HAP-1 (cell line): Measurements from ENCODE around the gene PHF21A.
A peak's percentile ranks its signal among the peaks of the same experiment; 100 is the strongest.

Source experiments
- DNase-seq, 2 experiments: peaks; one replicate each; pipeline ENCODE4 v3.0.0-alpha.2; 2016 to 2020; ENCODE audit warnings: low spot score in 2 of 2
- H3K27me3 ChIP-seq: fragments of 250-450 bp; sonication (Bioruptor Pico); 2 replicates; pipeline ENCODE4 v1.5.1; 2020; ENCODE audit warnings: low read depth, mild to moderate bottlenecking, moderate library complexity
- H3K36me3 ChIP-seq: fragments of 250-450 bp; sonication (Bioruptor Pico); replicated peaks from 2 replicates; pipeline ENCODE4 v1.5.1; 2020; ENCODE audit warnings: mild to moderate bottlenecking
- H3K4me1 ChIP-seq: fragments of 250-450 bp; sonication (Bioruptor Pico); 2 replicates; pipeline ENCODE4 v1.5.1; 2020; ENCODE audit warnings: mild to moderate bottlenecking
- H3K4me3 ChIP-seq: fragments of 250-450 bp; sonication (Bioruptor Pico); 2 replicates; pipeline ENCODE4 v1.5.1; 2020; ENCODE audit warnings: mild to moderate bottlenecking, moderate library complexity
- H3K9me3 ChIP-seq: fragments of 250-450 bp; sonication (Bioruptor Pico); 2 replicates; pipeline ENCODE4 v1.5.1; 2020; ENCODE audit warnings: mild to moderate bottlenecking, moderate library complexity
- in situ Hi-C: fragments of 300-500 bp; cut with MboI; formaldehyde crosslinking; loops from 3 replicates; pipeline ENCODE4 v1.14.3; 2020; ENCODE audit warnings: low sequenced_read_pairs, inconsistent platforms, mixed read lengths

PHF21A gene

DNA sequence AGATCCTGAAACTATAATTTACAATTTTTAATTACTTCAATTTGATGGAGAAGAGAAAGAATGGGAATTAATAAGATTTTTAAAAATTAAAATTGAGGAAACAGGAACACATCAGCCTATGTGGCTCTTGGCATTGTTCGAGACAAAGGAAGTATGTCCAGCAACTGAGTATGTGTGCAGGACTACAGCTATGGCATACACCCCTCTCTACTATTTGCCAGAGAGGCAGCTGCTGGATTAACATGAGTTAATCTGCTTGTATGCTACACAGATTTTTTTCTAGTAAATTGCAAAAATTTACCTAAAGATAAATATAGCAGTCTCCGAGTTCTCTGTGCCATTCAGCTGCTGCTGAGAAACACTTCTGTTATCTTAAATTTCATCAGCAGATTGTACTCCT lies 70.6 kb downstream of the PHF21A start:
- in situ Hi-C loops: no loop called here
- H3K4me3 ChIP-seq: no peak overlapping the region
- H3K4me1 ChIP-seq: peaks cover 24% of the 10 kb centered on the region
- H3K9me3 ChIP-seq: no peaks in the 10 kb centered on the region
- H3K36me3 ChIP-seq: no peaks in the 10 kb centered on the region
- no peaks in the 10 kb centered on the region for H3K27me3 ChIP-seq
- DNase-seq: no peak

DNA sequence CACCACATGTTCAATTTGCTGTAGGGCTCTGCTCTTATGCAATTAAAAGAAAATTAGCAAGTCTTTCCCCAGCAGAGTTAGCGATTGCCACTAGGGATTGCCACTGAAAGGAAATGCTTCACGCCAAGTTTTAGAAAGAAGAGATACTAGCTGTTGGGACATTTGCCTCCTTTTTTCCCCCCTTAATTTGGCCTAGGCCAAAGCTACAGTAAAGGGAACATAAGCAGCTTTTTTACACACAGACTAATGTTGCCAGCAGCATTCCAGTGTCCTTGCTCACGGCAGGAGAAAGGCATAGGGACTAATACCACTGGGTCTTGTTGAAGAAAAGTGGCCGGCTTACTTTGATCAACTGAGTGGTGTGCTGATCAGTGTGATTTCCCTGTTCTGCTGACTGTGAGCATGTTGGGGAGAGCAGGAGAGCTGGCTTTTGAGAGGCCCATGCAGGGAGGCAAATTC lies 71.2 kb downstream of the PHF21A start:
- no peak for DNase-seq
- in situ Hi-C loops: no loop called here
- H3K36me3 ChIP-seq: no peaks in the 10 kb centered on the region
- no peaks in the 10 kb centered on the region for H3K27me3 ChIP-seq
- H3K4me1 ChIP-seq: peaks cover 18% of the 10 kb centered on the region
- H3K9me3 ChIP-seq: no peaks in the 10 kb centered on the region
- H3K4me3 ChIP-seq: no peak overlapping the region

DNA sequence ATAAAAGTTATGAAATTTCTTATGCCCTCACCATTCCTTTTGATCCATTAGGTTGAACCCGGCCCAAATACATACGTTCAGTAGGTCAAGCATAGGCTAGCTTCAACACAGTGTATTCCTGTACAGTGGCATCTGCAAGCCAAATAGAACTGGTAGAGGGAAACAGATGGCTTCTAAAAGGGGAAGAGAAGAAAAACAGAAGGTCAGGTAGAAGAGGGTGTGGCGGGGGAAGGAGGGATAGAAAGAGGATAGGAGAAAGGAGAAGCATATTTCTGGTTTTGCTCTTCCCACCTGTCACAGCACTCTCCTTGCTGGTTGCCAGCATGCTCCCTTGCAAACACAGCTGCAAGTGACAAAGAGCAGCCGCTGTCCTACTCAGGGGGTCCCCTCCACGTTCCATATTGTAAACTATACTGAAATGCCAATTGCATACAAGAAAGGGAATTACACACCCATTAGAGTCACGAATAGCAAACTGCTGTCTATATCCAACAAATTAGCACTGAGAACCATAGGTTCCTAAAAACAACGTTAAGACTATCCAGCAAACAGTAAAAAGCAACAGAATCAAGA lies 71.8 kb downstream of the PHF21A start:
- H3K4me1 ChIP-seq: peaks cover 18% of the 10 kb centered on the region
- no peak for DNase-seq
- in situ Hi-C loops: no loop called here
- no peaks in the 10 kb centered on the region for H3K36me3 ChIP-seq
- no peaks in the 10 kb centered on the region for H3K9me3 ChIP-seq
- H3K27me3 ChIP-seq: no peaks in the 10 kb centered on the region
- no peak overlapping the region for H3K4me3 ChIP-seq

DNA sequence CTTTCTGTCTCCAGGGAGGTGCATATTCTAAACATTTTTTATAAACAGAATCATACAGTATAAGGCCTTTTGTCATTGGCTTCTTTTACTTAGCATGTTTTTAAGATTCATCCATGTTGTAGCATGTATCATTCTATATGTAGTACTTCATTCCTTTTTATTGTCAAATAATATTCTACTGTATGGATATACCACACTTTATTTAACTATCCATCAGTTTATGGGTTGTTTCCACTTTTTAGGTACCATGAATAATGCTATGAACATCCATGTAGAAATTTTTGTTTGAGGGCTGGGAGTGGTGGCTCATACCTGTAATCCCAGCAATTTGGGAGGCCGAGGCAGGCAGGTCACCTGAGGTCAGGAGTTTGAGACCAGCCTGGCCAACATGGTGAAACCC lies 73.1 kb downstream of the PHF21A start:
- Histone ChIP-seq H3K9me3 (no peaks in the 10 kb centered on the region), H3K27me3 (no peaks in the 10 kb centered on the region), H3K4me1 (peaks cover 18% of the 10 kb centered on the region), H3K36me3 (no peaks in the 10 kb centered on the region), H3K4me3 (no peak overlapping the region)
- in situ Hi-C loops: no loop called here
- no peak for DNase-seq

DNA sequence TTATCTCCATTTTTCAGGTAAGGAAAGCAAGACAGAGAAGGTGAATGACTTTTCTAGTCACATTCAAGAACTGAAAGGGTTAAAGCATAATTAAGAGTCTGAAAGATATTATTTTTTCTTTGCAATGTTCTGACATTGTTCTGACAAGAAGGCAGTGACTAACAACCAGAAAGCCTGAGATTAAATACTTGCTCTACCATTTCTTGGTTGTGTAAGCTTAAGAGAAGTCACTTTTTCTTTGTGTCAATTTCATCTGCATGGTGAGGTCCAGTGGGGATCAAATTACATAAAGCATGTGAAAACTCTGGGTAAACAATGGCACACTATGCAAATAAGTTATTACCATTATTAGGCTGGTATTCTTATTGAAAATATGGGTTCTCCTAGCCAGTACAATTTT lies 73.7 kb downstream of the PHF21A start:
- no peak overlapping the region for H3K4me3 ChIP-seq
- H3K36me3 ChIP-seq: no peaks in the 10 kb centered on the region
- peak in 1 of 2 experiments; percentile 52 for DNase-seq
- peaks cover 18% of the 10 kb centered on the region for H3K4me1 ChIP-seq
- H3K27me3 ChIP-seq: no peaks in the 10 kb centered on the region
- no peaks in the 10 kb centered on the region for H3K9me3 ChIP-seq
- in situ Hi-C loops: no loop called here

DNA sequence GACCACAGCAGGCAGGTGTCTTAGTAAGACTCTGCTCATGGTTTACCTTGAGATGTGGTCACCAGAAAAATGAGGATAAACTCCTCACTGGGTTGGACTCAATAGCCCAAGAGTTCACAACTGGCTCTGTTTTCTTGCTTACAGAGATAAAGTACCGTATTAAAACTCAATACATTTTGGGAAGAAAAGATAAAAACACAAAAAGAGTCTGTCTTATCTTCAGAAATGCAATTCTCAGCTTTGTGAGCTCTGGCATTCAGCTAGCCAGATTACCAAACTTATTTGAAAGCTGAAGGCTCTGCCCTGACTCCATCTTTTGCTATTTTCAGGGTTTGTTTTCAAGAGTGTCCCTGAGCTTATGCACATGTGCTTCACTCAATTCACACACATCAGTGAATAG lies 75.4 kb downstream of the PHF21A start:
- in situ Hi-C loops: no loop called here
- no peaks in the 10 kb centered on the region for H3K27me3 ChIP-seq
- H3K9me3 ChIP-seq: no peaks in the 10 kb centered on the region
- DNase-seq: no peak
- no peak overlapping the region for H3K4me3 ChIP-seq
- no peaks in the 10 kb centered on the region for H3K36me3 ChIP-seq
- peaks cover 12% of the 10 kb centered on the region for H3K4me1 ChIP-seq

DNA sequence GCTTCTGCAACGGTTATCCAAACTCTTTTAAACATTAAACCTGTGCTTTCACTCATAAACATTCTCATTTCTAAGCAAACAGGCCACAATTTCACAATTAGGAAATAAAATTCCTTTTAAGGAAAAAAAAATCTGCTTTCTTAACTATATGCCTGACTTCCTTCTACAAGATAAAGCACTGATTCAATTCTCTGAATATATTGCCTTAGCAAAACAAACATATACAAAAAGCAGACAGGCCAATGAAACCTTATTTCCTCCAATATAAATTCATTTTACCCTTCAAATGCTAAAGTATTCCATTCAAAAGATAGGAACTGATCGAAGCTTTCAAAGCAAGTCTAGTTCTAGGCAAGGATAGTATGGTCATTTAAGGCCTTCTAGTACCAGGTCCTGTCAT lies 76.7 kb downstream of the PHF21A start:
- H3K4me3 ChIP-seq: no peak overlapping the region
- in situ Hi-C loops: no loop called here
- H3K27me3 ChIP-seq: no peaks in the 10 kb centered on the region
- H3K4me1 ChIP-seq: peaks cover 10% of the 10 kb centered on the region
- H3K9me3 ChIP-seq: no peaks in the 10 kb centered on the region
- H3K36me3 ChIP-seq: no peaks in the 10 kb centered on the region
- DNase-seq: no peak

DNA sequence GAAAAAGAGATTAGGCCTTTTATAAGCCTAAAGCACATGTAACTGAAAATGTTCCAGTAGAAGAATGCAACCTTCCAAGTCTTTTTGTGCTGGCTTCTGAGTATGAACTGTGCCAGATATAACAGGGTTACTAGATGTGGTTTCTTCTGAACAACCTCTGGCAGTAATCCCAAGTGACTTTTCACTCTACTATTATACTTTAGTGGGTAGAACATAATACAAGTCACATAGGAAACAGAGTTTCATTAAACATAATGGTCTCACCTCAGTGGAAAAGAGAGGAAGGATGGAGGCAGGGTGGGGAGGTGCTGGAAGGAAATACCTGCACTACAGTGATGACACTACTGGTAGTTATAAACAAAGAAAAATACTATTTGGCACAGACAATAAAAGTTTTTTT lies 81.3 kb downstream of the PHF21A start:
- H3K27me3 ChIP-seq: no peaks in the 10 kb centered on the region

DNA sequence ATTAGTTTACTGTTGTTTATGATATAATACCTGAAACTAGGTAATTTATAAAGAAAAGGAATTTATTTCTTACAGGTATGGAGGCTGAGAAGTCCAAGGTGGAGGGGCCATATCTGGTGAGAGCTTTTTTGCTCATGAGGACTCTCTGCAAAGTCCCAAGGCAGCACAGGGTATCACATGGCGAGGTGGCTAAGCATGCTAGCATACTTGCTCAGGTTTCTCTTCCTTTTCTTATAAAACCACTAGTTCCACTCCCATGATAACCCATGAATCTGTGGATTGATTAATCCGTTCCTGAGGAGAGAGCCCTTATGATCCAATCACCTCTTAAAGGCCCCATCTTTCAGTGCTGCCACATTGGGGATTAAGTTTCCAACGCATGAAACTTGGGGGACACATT lies 82.7 kb downstream of the PHF21A start:
- Histone ChIP-seq H3K36me3 (no peaks in the 10 kb centered on the region), H3K9me3 (no peaks in the 10 kb centered on the region), H3K27me3 (no peaks in the 10 kb centered on the region), H3K4me1 (no peaks in the 10 kb centered on the region), H3K4me3 (no peak overlapping the region)
- in situ Hi-C loops: no loop called here
- DNase-seq: no peak

More for the DNA sequence above, 81.3 kb downstream of the PHF21A start:
- H3K36me3 ChIP-seq: no peaks in the 10 kb centered on the region
- H3K9me3 ChIP-seq: no peaks in the 10 kb centered on the region
- DNase-seq: no peak
- H3K4me3 ChIP-seq: no peak overlapping the region
- H3K4me1 ChIP-seq: no peaks in the 10 kb centered on the region
- in situ Hi-C loops: no loop called here

DNA sequence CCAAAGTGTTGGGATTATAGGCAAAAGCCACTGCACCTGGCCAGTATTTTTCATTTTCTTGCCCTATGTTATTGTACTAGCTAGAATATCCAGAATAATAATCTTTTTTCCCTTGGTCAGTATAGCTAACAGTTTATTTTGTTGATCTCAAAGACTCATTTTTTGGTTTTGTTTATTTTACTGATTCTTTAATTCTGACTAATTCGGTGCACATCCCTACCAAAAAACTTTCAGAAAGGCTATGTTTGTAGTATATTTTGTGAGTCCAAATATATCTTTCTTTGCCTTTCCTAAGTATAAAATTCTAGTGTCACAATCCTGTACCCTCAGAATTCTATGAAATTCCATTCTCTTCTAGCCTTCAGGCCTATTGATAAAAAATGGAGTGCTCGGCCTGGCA lies 84.3 kb downstream of the PHF21A start:
- in situ Hi-C loops: no loop called here
- H3K27me3 ChIP-seq: no peaks in the 10 kb centered on the region

DNA sequence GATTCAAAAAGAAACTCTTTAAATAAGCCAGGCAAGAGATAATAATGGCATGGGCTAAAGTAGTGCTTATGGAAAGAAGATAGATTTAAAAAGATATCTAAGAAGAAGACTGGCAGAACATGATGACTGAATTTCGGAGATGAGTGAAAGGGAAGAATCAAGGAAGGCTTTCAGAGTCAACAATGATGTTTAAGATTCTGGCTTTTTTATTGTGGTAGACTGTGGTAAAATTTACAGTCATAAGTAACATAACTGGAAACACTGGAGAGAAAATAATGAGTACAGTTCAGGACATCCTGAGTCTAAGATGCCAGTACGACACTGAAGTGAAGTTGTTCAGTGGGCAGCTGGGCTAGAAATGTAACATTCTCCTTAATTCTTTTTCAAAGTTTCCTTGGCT lies 85.2 kb downstream of the PHF21A start:
- no peaks in the 10 kb centered on the region for H3K27me3 ChIP-seq
- no peaks in the 10 kb centered on the region for H3K36me3 ChIP-seq
- in situ Hi-C loops: no loop called here
- peaks cover 10% of the 10 kb centered on the region for H3K4me1 ChIP-seq
- DNase-seq: no peak
- no peak overlapping the region for H3K4me3 ChIP-seq
- H3K9me3 ChIP-seq: no peaks in the 10 kb centered on the region

More for the DNA sequence above, 84.3 kb downstream of the PHF21A start:
- no peaks in the 10 kb centered on the region for H3K36me3 ChIP-seq
- H3K9me3 ChIP-seq: no peaks in the 10 kb centered on the region
- H3K4me3 ChIP-seq: no peak overlapping the region
- no peak for DNase-seq
- H3K4me1 ChIP-seq: no peaks in the 10 kb centered on the region

DNA sequence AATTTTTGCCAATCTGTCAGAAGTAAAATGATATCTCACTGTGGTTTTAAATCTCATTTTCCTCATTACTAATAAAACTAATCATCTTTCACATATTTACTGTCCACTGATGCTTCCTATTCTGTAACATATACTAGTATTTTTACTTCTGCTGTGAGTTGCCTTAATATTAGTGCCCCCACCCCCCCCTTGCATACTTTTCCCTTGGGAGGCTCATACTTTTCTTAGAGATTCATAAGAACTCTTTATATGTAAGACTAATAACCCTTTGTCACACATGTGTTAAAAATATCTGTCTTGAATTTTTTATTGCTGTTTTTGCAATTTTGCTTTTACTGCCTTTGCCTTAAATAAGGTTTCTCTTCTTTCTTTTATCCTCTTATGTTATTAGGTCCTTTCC lies 87.2 kb downstream of the PHF21A start:
- Histone ChIP-seq H3K4me3 (no peak overlapping the region), H3K27me3 (no peaks in the 10 kb centered on the region), H3K36me3 (no peaks in the 10 kb centered on the region), H3K9me3 (no peaks in the 10 kb centered on the region), H3K4me1 (peaks cover 10% of the 10 kb centered on the region)
- in situ Hi-C loops: no loop called here
- DNase-seq: no peak

DNA sequence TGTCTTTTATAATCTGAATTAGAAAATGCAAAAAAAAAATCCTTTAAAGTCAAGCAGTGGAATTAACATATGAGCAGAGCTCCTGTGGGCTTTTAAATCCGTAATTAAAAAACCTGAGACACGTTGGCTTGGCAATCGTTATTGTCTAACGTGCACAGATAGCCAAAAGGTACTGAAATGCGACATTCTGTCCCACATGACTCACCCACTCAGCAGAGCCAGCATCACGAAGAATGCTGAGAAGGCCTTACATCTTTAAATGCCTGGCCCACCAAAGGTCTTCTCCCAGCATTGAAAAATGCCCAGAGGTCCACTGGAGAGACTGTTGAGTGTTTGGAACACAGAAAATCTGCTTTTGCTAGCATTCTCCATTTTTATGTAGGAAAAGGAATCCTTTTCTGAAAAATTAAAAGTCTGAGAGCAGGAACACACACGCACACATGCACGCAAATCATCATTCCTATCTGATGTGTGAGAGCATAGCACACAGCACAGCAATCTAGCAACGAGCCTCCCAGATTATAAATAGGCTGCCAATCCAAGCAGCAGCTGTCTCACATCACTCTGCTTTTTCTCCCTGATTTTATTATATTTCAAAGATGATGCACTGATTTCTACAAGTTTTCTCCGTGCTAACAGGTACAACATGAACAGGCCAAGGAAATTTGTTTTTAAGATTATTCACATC lies 94.5 kb downstream of the PHF21A start:
- no peaks in the 10 kb centered on the region for H3K27me3 ChIP-seq
- no peak overlapping the region for H3K4me3 ChIP-seq
- peaks cover 22% of the 10 kb centered on the region for H3K4me1 ChIP-seq
- DNase-seq: peak; percentile 39 to 48
- H3K9me3 ChIP-seq: no peaks in the 10 kb centered on the region
- in situ Hi-C loops: no loop called here
- H3K36me3 ChIP-seq: no peaks in the 10 kb centered on the region

DNA sequence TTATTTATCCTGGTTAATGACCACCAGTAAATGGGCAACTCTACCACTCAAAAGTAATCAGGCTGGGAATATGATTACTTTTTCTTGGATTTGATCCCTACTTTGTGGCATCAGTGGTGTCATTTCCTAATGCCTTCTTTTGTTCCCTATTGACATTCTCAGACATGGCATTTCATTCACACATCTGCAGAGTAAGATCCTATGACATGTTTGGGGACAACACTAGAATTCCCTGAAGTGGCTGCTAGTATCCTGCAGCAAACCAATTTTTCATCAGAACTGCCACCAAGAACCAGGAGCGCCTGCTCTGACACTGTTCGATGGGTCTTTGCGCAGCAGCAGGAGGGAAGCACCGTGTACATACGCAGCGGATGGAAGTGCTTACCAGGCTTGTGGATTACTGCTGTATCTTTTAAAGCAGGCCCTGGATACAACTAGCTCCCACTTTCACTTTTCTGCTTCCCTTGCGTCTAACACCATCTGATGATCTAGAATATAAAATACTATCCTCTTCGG lies 101.1 kb downstream of the PHF21A start:
- no peaks in the 10 kb centered on the region for H3K9me3 ChIP-seq
- no peaks in the 10 kb centered on the region for H3K4me1 ChIP-seq
- no peaks in the 10 kb centered on the region for H3K36me3 ChIP-seq
- H3K27me3 ChIP-seq: no peaks in the 10 kb centered on the region
- in situ Hi-C loops: no loop called here
- no peak for DNase-seq
- H3K4me3 ChIP-seq: no peak overlapping the region
